Naive B cell (primary cell): ENCODE data around the gene LSP1. TPM values are rescaled to one million over a fixed set of nuclear protein-coding genes. Genes with fewer than 3 reads are reported as not detected.
A peak's percentile ranks its signal among the peaks of the same experiment; 100 is the strongest.
"Not testable (repeated sequence)": the region's sequence is repeated elsewhere in the genome, so short reads cannot be mapped to it uniquely, and the experiment has no call there.

Source experiments
- ATAC-seq, 2 donors: fragments of 150-1000 bp; cut with Tn5 transposase; 2 replicates each; pipeline ENCODE4 v1.10.0; 2021; ENCODE audit warnings: low read depth in 2 of 2, mild to moderate bottlenecking in 2 of 2, moderate library complexity in 2 of 2
- DNase-seq: peaks from one replicate; pipeline ENCODE4 v3.0.0; 2022
- H3K27ac Mint-ChIP-seq, 6 donors: one replicate each; pipeline ENCODE4 v1.8.0; 2020 to 2022; ENCODE audit warnings: mild to moderate bottlenecking in 6 of 6, mixed read lengths in 6 of 6, moderate library complexity in 5 of 6, inconsistent platforms in 2 of 6
- H3K27me3 Mint-ChIP-seq, 3 donors: one replicate each; pipeline ENCODE4 v1.8.0; 2021 to 2022; ENCODE audit warnings: mixed read lengths in 3 of 3, mild to moderate bottlenecking in 1 of 3
- H3K36me3 Mint-ChIP-seq, 2 donors: one replicate each; pipeline ENCODE4 v1.8.0; 2020 to 2022; ENCODE audit warnings: mixed read lengths in 2 of 2, inconsistent platforms in 1 of 2, mild to moderate bottlenecking in 1 of 2
- H3K4me1 Mint-ChIP-seq, 3 donors: one replicate each; pipeline ENCODE4 v1.8.0; 2020 to 2022; ENCODE audit warnings: mixed read lengths in 3 of 3, inconsistent platforms in 1 of 3, mild to moderate bottlenecking in 1 of 3, moderate library complexity in 1 of 3
- H3K4me3 Mint-ChIP-seq, 8 donors: one replicate each; pipeline ENCODE4 v1.8.0; 2020 to 2022; ENCODE audit warnings: mild to moderate bottlenecking in 8 of 8, mixed read lengths in 8 of 8, moderate library complexity in 8 of 8, inconsistent platforms in 2 of 8
- H3K9me3 Mint-ChIP-seq, 7 donors: one replicate each; pipeline ENCODE4 v1.8.0; 2020 to 2022; ENCODE audit warnings: mixed read lengths in 7 of 7, mild to moderate bottlenecking in 5 of 7, inconsistent platforms in 2 of 7, moderate library complexity in 1 of 7
- polyA plus RNA-seq, 6 donors: library from polyadenylated mRNA; unstranded; fragments of 300-500 nt; fragmentation: Illumina TruSeq; gene quantifications; one replicate each; pipeline ENCODE4 v1.2.3, GENCODE V29; 2021; ENCODE audit warnings: low read depth in 6 of 6

LSP1 gene
- 100 to 1,000 TPM; 342 to 587 (median 422) TPM for polyA plus RNA-seq

- Mint-ChIP-seq H3K27me3 (no peaks in the 10 kb centered on the region), H3K27ac (peak within 1 kb of the TSS; percentile 97 to 100 (median 98)), H3K9me3 (no peaks in the 10 kb centered on the region), H3K4me1 (peaks cover 54 to 75% (median 66%) of the 10 kb centered on the region in 3 donors), H3K36me3 (peaks cover 0 to 8% of the 10 kb centered on the region in 2 donors), H3K4me3 (peak within 1 kb of the TSS; percentile 92 to 100 (median 99))
- DNase-seq (peak; percentile 94), ATAC-seq (peak; percentile 68 to 78)
These were observed at the start of gene LSP1 for GRCh38 chr11:1852877-1853276. Gene LSP1 (plus strand): TSS chr11:1853084. CDS start chr11:1853145, 61 bp downstream.

- no peak for DNase-seq
- peaks cover 23 to 59% (median 42%) of the 10 kb centered on the region in 3 donors for H3K27me3 Mint-ChIP-seq
- H3K27ac Mint-ChIP-seq, result no peak overlapping the region
- H3K9me3 Mint-ChIP-seq, result no peaks in the 10 kb centered on the region
- ATAC-seq, result no peak
- H3K36me3 Mint-ChIP-seq, result no peaks in the 10 kb centered on the region
- no peaks in the 10 kb centered on the region for H3K4me1 Mint-ChIP-seq
- no peak overlapping the region for H3K4me3 Mint-ChIP-seq
These were observed 49.6 kb upstream of the LSP1 start for GRCh38 chr11:1803246-1803645.

GRCh38 chr11:1803835-1804519 is 48.9 kb upstream of the LSP1 start:
- H3K27ac Mint-ChIP-seq, DNase-seq, H3K36me3 Mint-ChIP-seq, H3K4me3 Mint-ChIP-seq, H3K9me3 Mint-ChIP-seq, H3K4me1 Mint-ChIP-seq, ATAC-seq: not testable (repeated sequence)
- peaks cover 24 to 65% (median 42%) of the 10 kb centered on the region in 3 donors for H3K27me3 Mint-ChIP-seq

- ATAC-seq (no peak), DNase-seq (no peak)
- H3K27ac Mint-ChIP-seq, result no peak overlapping the region
- H3K27me3 Mint-ChIP-seq, result peaks cover 32 to 73% (median 52%) of the 10 kb centered on the region in 3 donors
- H3K9me3 Mint-ChIP-seq, result no peaks in the 10 kb centered on the region
- H3K4me1 Mint-ChIP-seq, result no peaks in the 10 kb centered on the region
- H3K36me3 Mint-ChIP-seq, result no peaks in the 10 kb centered on the region
- no peak overlapping the region for H3K4me3 Mint-ChIP-seq
These were observed 47.4 kb upstream of the LSP1 start for GRCh38 chr11:1805525-1805924.

GRCh38 chr11:1807264-1807995 is 45.5 kb upstream of the LSP1 start:
- Mint-ChIP-seq H3K27me3 (peaks cover 32 to 60% (median 42%) of the 10 kb centered on the region in 3 donors), H3K36me3 (no peaks in the 10 kb centered on the region), H3K9me3 (peaks cover 0 to 4% (median 0%) of the 10 kb centered on the region in 7 donors), H3K4me1 (no peaks in the 10 kb centered on the region), H3K27ac (no peak overlapping the region), H3K4me3 (peak overlapping the region in 1 of 8 donors; percentile 42)
- ATAC-seq (no peak), DNase-seq (no peak)

- Mint-ChIP-seq H3K9me3 (peaks cover 0 to 10% (median 0%) of the 10 kb centered on the region in 7 donors), H3K27me3 (peaks cover 17 to 51% (median 41%) of the 10 kb centered on the region in 3 donors), H3K36me3 (no peaks in the 10 kb centered on the region), H3K27ac (no peak overlapping the region), H3K4me3 (no peak overlapping the region), H3K4me1 (no peaks in the 10 kb centered on the region)
- DNase-seq, result no peak
- ATAC-seq, result no peak
These were observed 42.1 kb upstream of the LSP1 start for GRCh38 chr11:1810761-1811160.

GRCh38 chr11:1812274-1812673 is 40.6 kb upstream of the LSP1 start:
- DNase-seq, result no peak
- Mint-ChIP-seq H3K9me3 (peaks cover 0 to 14% (median 1%) of the 10 kb centered on the region in 7 donors), H3K4me3 (no peak overlapping the region), H3K36me3 (no peaks in the 10 kb centered on the region), H3K4me1 (no peaks in the 10 kb centered on the region), H3K27ac (no peak overlapping the region), H3K27me3 (peaks cover 17 to 52% (median 41%) of the 10 kb centered on the region in 3 donors)
- no peak for ATAC-seq

- no peak overlapping the region for H3K27ac Mint-ChIP-seq
- DNase-seq, result no peak
- no peaks in the 10 kb centered on the region for H3K36me3 Mint-ChIP-seq
- peaks cover 17 to 46% (median 36%) of the 10 kb centered on the region in 3 donors for H3K27me3 Mint-ChIP-seq
- H3K4me1 Mint-ChIP-seq, result no peaks in the 10 kb centered on the region
- no peak for ATAC-seq
- H3K4me3 Mint-ChIP-seq, result no peak overlapping the region
- peaks cover 0 to 19% (median 5%) of the 10 kb centered on the region in 7 donors for H3K9me3 Mint-ChIP-seq
These were observed 40.1 kb upstream of the LSP1 start for GRCh38 chr11:1812801-1813200.

- H3K4me1 Mint-ChIP-seq, H3K4me3 Mint-ChIP-seq, H3K36me3 Mint-ChIP-seq, H3K27ac Mint-ChIP-seq, DNase-seq, ATAC-seq: not testable (repeated sequence)
- Mint-ChIP-seq H3K9me3 (peaks cover 0 to 24% (median 7%) of the 10 kb centered on the region in 7 donors), H3K27me3 (peaks cover 17 to 41% (median 31%) of the 10 kb centered on the region in 3 donors)
These were observed 39.5 kb upstream of the LSP1 start for GRCh38 chr11:1813356-1813755.

- H3K4me3 Mint-ChIP-seq, result peak overlapping the region in 1 of 8 donors; percentile 42
- DNase-seq (no peak), ATAC-seq (no peak)
These were observed 38.2 kb upstream of the LSP1 start for GRCh38 chr11:1814691-1815090.

GRCh38 chr11:1815311-1815710 is 37.6 kb upstream of the LSP1 start:
- Mint-ChIP-seq H3K27me3 (peaks cover 11 to 36% (median 23%) of the 10 kb centered on the region in 3 donors), H3K27ac (no peak overlapping the region), H3K4me1 (no peaks in the 10 kb centered on the region), H3K9me3 (peaks cover 0 to 43% (median 14%) of the 10 kb centered on the region in 7 donors), H3K4me3 (no peak overlapping the region), H3K36me3 (no peaks in the 10 kb centered on the region)
- DNase-seq (no peak), ATAC-seq (no peak)

More at GRCh38 chr11:1814691-1815090, 38.2 kb upstream of the LSP1 start:
- Mint-ChIP-seq H3K27me3 (peaks cover 8 to 35% (median 21%) of the 10 kb centered on the region in 3 donors), H3K27ac (no peak overlapping the region), H3K4me1 (no peaks in the 10 kb centered on the region), H3K36me3 (no peaks in the 10 kb centered on the region), H3K9me3 (peaks cover 0 to 37% (median 12%) of the 10 kb centered on the region in 7 donors)

- no peak for ATAC-seq
- no peak for DNase-seq
- Mint-ChIP-seq H3K4me3 (no peak overlapping the region), H3K27me3 (peaks cover 7 to 41% (median 23%) of the 10 kb centered on the region in 3 donors), H3K4me1 (no peaks in the 10 kb centered on the region), H3K9me3 (peaks cover 0 to 44% (median 15%) of the 10 kb centered on the region in 7 donors), H3K36me3 (no peaks in the 10 kb centered on the region), H3K27ac (no peak overlapping the region)
These were observed 37.1 kb upstream of the LSP1 start for GRCh38 chr11:1815751-1816150.

- H3K36me3 Mint-ChIP-seq, result no peaks in the 10 kb centered on the region
- ATAC-seq (no peak), DNase-seq (no peak)
These were observed 35.9 kb upstream of the LSP1 start for GRCh38 chr11:1817000-1817399.

More at GRCh38 chr11:1817000-1817399, 35.9 kb upstream of the LSP1 start:
- Mint-ChIP-seq H3K9me3 (peaks cover 6 to 44% (median 15%) of the 10 kb centered on the region in 7 donors), H3K27ac (no peak overlapping the region), H3K27me3 (peaks cover 15 to 53% (median 35%) of the 10 kb centered on the region in 3 donors), H3K4me1 (no peaks in the 10 kb centered on the region), H3K4me3 (no peak overlapping the region)
